ENCODE data around the gene SEC24D.

Gene SEC24D

GRCh38 chr4:118773429-118773792 lies 62.5 kb downstream of the SEC24D start:
- TF ChIP-seq CTCF (IDR thresholded peaks at IDR 0.05) = no peak
- Histone ChIP-seq H3K4me3 (no peak overlapping the region), H3K27ac (peak overlapping the region; percentile 24 to 60)
- no peak for DNase-seq (ENCODE audit: low spot score)

GRCh38 chr4:118772767-118773428 lies 63.0 kb downstream of the SEC24D start:
- DNase-seq (ENCODE audit: low spot score) = no peak
- Histone ChIP-seq H3K27ac (peak overlapping the region; percentile 43 to 60), H3K4me3 (peak overlapping the region; percentile 51)
- no peak for TF ChIP-seq CTCF (IDR thresholded peaks at IDR 0.05)

GRCh38 chr4:118772081-118772766 lies 63.7 kb downstream of the SEC24D start:
- peak; percentile 26 for TF ChIP-seq CTCF (IDR thresholded peaks at IDR 0.05)
- Histone ChIP-seq H3K27ac (peak overlapping the region; percentile 43 to 60), H3K4me3 (peak overlapping the region; percentile 51)
- no peak for DNase-seq (ENCODE audit: low spot score)

- no peak for TF ChIP-seq CTCF (IDR thresholded peaks at IDR 0.05)
- peak overlapping the region; percentile 59 to 79 for H3K27ac ChIP-seq
- DNase-seq (ENCODE audit: low spot score) = no peak
- no peak overlapping the region for H3K4me3 ChIP-seq
These were observed 65.2 kb downstream of the SEC24D start for GRCh38 chr4:118770741-118771187.

GRCh38 chr4:118769161-118769560 lies 66.8 kb downstream of the SEC24D start:
- no peak for DNase-seq (ENCODE audit: low spot score)
- peak overlapping the region; percentile 59 to 79 for H3K27ac ChIP-seq
- no peak for TF ChIP-seq CTCF (IDR thresholded peaks at IDR 0.05)
- H3K4me3 ChIP-seq = no peak overlapping the region

- no peak for TF ChIP-seq CTCF (IDR thresholded peaks at IDR 0.05)
- peak overlapping the region; percentile 79 to 80 for H3K27ac ChIP-seq
- no peak overlapping the region for H3K4me3 ChIP-seq
- no peak for DNase-seq (ENCODE audit: low spot score)
These were observed 68.8 kb downstream of the SEC24D start for GRCh38 chr4:118767109-118767508.

GRCh38 chr4:118765399-118765798 lies 70.5 kb downstream of the SEC24D start:
- peak overlapping the region; percentile 79 to 80 for H3K27ac ChIP-seq
- no peak for TF ChIP-seq CTCF (IDR thresholded peaks at IDR 0.05)
- DNase-seq (ENCODE audit: low spot score) = no peak
- H3K4me3 ChIP-seq = no peak overlapping the region
